Neural progenitor cell (in vitro differentiated cells): Measurements from ENCODE around the gene ATP1A3.

Experiments
- EZH2 ChIP-seq: fragments of 200-600 bp; sonication (generic); IDR thresholded peaks from 2 replicates; pipeline ENCODE4 v1.6.1; 2017; ENCODE audit warnings: antibody characterized with exemption, mild to moderate bottlenecking, moderate library complexity
- EZH2phosphoT487 ChIP-seq: fragments of 200-600 bp; sonication (generic); IDR thresholded peaks from 2 replicates; pipeline ENCODE4 v1.6.1; 2017; ENCODE audit warnings: antibody characterized with exemption
- TF ChIP-seq, protein P1 (sequence below): fragments of 200-600 bp; sonication (generic); IDR thresholded peaks from 2 replicates; pipeline ENCODE4 v1.5.1; 2017; ENCODE audit warnings: antibody characterized with exemption, mild to moderate bottlenecking

- TF ChIP-seq, protein P1, sequence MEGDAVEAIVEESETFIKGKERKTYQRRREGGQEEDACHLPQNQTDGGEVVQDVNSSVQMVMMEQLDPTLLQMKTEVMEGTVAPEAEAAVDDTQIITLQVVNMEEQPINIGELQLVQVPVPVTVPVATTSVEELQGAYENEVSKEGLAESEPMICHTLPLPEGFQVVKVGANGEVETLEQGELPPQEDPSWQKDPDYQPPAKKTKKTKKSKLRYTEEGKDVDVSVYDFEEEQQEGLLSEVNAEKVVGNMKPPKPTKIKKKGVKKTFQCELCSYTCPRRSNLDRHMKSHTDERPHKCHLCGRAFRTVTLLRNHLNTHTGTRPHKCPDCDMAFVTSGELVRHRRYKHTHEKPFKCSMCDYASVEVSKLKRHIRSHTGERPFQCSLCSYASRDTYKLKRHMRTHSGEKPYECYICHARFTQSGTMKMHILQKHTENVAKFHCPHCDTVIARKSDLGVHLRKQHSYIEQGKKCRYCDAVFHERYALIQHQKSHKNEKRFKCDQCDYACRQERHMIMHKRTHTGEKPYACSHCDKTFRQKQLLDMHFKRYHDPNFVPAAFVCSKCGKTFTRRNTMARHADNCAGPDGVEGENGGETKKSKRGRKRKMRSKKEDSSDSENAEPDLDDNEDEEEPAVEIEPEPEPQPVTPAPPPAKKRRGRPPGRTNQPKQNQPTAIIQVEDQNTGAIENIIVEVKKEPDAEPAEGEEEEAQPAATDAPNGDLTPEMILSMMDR: no peak
- TF ChIP-seq EZH2phosphoT487 (no peak), EZH2 (no peak)
Measured at GRCh38 chr19:41922585-41922984, 71.4 kb downstream of the ATP1A3 start.
